ENCODE measurements around the gene REC114.

The REC114 gene

GRCh38 chr15:73515527-73515926 is 72.6 kb downstream of the REC114 start:
- no peak overlapping the region for H3K4me3 ChIP-seq (ENCODE audit: low read depth, low read length)
- no peak for TF ChIP-seq CTCF (IDR thresholded peaks at IDR 0.05; ENCODE audit: low read depth, low read length)

GRCh38 chr15:73517566-73517965 is 74.6 kb downstream of the REC114 start:
- H3K4me3 ChIP-seq (ENCODE audit: low read depth, low read length): no peak overlapping the region
- TF ChIP-seq CTCF (IDR thresholded peaks at IDR 0.05; ENCODE audit: low read depth, low read length): no peak

GRCh38 chr15:73518180-73518862 is 75.4 kb downstream of the REC114 start:
- no peak overlapping the region for H3K4me3 ChIP-seq (ENCODE audit: low read depth, low read length)
- TF ChIP-seq CTCF (IDR thresholded peaks at IDR 0.05; ENCODE audit: low read depth, low read length): no peak

GRCh38 chr15:73518876-73519733 is 76.1 kb downstream of the REC114 start:
- no peak overlapping the region for H3K4me3 ChIP-seq (ENCODE audit: low read depth, low read length)
- no peak for TF ChIP-seq CTCF (IDR thresholded peaks at IDR 0.05; ENCODE audit: low read depth, low read length)

- no peak overlapping the region for H3K4me3 ChIP-seq (ENCODE audit: low read depth, low read length)
- no peak for TF ChIP-seq CTCF (IDR thresholded peaks at IDR 0.05; ENCODE audit: low read depth, low read length)
Measured at GRCh38 chr15:73522011-73522410, 79.0 kb downstream of the REC114 start.

GRCh38 chr15:73524919-73525318 is 82.0 kb downstream of the REC114 start:
- no peak overlapping the region for H3K4me3 ChIP-seq (ENCODE audit: low read depth, low read length)
- TF ChIP-seq CTCF (IDR thresholded peaks at IDR 0.05; ENCODE audit: low read depth, low read length): no peak

- no peak for TF ChIP-seq CTCF (IDR thresholded peaks at IDR 0.05; ENCODE audit: low read depth, low read length)
Measured at GRCh38 chr15:73527598-73527997, 84.6 kb downstream of the REC114 start.

More at GRCh38 chr15:73527598-73527997, 84.6 kb downstream of the REC114 start:
- no peak overlapping the region for H3K4me3 ChIP-seq (ENCODE audit: low read depth, low read length)
